Measurements from ENCODE around the gene TMIGD1. TPM values are rescaled to one million over a fixed set of nuclear protein-coding genes. Genes with fewer than 3 reads are reported as not detected.
A peak's percentile ranks its signal among the peaks of the same experiment; 100 is the strongest.

Gene TMIGD1
- total and polyA plus RNA-seq, 2 of the 13 experiments (the other 11 are each of a cell fraction or from before 2014, with no cell fraction given) = not detected

DNA sequence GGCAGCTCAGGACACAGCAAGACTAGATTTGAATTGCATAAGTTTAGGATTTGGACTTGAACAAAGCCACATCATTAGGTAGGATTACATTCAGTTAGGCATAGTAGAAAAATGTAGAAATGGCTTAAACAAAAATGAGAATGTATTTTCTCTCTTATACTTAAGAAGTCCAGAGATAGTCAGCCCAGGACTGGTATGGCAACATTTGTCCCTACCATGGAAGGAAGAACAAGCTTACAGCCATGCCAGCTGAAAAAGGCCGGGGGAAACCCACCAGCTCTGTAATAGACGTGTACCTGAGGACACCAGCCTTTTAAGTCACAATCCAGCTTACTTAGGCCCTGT, 11.2 kb upstream of the TMIGD1 start (continued):
- TF ChIP-seq ZNF383 (CRISPR knock-in tag; IDR thresholded peaks at IDR 0.05; ENCODE audit: borderline replicate concordance) (no peak), KDM5A (IDR thresholded peaks at IDR 0.05; ENCODE audit: borderline replicate concordance, low read length) (no peak), ZMYM4 (CRISPR knock-in tag; IDR thresholded peaks at IDR 0.05) (no peak), ZNF792 (CRISPR knock-in tag; IDR thresholded peaks at IDR 0.05) (0 out of 2 replicates have a peak, but pooled peaks have one; percentile 13), ZNF562 (CRISPR knock-in tag; IDR thresholded peaks at IDR 0.05; ENCODE audit: borderline replicate concordance) (no peak), ARID4A (CRISPR knock-in tag; IDR thresholded peaks at IDR 0.05; ENCODE audit: borderline replicate concordance) (no peak), KIAA2018 (CRISPR knock-in tag; IDR thresholded peaks at IDR 0.05; ENCODE audit: borderline replicate concordance) (no peak), MTERF4 (CRISPR knock-in tag; IDR thresholded peaks at IDR 0.05) (no peak), TGIF2 (CRISPR knock-in tag; IDR thresholded peaks at IDR 0.05) (no peak), ZNF777 (CRISPR knock-in tag; IDR thresholded peaks at IDR 0.05) (no peak), HHEX (CRISPR knock-in tag; IDR thresholded peaks at IDR 0.05) (no peak)
- TF ChIP-seq, protein P1, sequence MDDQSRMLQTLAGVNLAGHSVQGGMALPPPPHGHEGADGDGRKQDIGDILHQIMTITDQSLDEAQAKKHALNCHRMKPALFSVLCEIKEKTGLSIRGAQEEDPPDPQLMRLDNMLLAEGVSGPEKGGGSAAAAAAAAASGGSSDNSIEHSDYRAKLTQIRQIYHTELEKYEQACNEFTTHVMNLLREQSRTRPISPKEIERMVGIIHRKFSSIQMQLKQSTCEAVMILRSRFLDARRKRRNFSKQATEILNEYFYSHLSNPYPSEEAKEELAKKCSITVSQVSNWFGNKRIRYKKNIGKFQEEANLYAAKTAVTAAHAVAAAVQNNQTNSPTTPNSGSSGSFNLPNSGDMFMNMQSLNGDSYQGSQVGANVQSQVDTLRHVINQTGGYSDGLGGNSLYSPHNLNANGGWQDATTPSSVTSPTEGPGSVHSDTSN (CRISPR knock-in tag; IDR thresholded peaks at IDR 0.05; ENCODE audit: borderline replicate concordance) = no peak
- TF ChIP-seq, protein P2, sequence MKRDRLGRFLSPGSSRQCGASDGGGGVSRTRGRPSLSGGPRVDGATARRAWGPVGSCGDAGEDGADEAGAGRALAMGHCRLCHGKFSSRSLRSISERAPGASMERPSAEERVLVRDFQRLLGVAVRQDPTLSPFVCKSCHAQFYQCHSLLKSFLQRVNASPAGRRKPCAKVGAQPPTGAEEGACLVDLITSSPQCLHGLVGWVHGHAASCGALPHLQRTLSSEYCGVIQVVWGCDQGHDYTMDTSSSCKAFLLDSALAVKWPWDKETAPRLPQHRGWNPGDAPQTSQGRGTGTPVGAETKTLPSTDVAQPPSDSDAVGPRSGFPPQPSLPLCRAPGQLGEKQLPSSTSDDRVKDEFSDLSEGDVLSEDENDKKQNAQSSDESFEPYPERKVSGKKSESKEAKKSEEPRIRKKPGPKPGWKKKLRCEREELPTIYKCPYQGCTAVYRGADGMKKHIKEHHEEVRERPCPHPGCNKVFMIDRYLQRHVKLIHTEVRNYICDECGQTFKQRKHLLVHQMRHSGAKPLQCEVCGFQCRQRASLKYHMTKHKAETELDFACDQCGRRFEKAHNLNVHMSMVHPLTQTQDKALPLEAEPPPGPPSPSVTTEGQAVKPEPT (CRISPR knock-in tag; IDR thresholded peaks at IDR 0.05; ENCODE audit: low read depth) = no peak
